GM19193 (cell line): ENCODE results near the gene FRRS1L.

Experiments used
- POLR2A ChIP-seq: IDR thresholded peaks from 4 replicates; pipeline ENCODE4 v1.6.1; 2011; ENCODE audit not compliant: insufficient read depth, insufficient read length; ENCODE audit errors: extremely low read depth

FRRS1L gene

GRCh38 chr9:109166771-109167601 is at the start of gene FRRS1L:
Gene FRRS1L (minus strand): TSS chr9:109167249. CDS start chr9:109167138, 111 bp downstream.
- TF ChIP-seq POLR2A, result no peak

- no peak for TF ChIP-seq POLR2A
Measured at GRCh38 chr9:109214414-109214813, 47.4 kb upstream of the FRRS1L start.

DNA sequence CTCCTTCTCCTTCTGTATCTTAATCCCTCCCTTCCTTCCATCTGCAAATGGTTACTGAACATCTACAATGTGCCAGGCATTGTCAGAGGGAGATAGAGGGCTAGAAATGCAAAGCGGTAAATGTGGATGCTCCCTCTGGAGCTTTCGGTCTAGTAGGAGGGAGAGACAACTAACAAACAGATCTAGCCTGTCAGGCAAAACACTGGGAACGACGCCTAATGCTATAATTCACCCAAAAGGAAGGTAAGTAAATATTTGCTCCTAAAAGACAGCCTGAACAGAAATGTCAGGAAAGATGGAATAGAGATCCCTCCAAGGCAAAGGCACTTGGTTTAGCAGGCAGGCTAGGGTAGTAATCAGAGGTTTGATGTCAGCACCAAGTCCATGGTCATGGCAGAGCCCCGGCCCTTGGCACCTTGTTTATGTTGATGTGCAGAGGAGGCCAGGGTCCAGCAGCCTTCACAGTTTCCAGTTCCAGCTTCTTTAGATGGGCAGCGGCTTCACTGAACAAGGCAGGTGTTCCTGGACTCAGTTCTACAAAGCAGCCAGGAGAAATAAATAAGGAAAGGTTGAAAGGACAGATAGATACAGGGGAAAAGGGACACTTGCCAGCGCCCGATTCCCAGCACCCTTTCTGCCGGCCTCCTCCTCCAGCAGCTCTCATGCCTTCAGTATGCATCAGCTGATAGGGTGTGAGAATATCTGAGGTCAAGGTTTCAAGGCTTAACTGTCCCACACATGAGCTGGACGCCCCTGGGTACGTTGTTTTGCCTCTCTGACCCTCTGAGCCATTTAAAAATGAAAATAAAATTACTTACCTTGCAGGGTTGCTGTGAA is 46.5 kb upstream of the FRRS1L start:
- no peak for TF ChIP-seq POLR2A

DNA sequence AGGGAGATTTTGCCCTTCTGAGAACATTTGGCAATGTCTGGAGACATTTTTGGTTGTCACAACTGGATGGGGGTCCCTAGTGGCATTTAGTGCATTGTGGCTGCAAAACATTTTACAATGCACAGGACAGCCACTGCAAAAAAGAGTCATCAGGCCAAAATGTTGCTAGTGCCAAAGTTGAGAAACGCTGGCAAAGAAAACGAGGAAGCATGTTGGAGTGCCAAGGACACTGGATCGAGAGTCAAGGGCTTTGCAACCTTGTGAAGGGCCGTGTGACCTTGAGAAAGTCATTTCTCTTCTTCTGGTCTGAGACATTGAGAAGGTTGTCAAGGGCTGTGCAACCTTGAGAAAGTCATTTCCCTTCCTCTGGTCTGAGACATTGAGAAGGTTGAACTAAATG is 45.7 kb upstream of the FRRS1L start:
- no peak for TF ChIP-seq POLR2A

DNA sequence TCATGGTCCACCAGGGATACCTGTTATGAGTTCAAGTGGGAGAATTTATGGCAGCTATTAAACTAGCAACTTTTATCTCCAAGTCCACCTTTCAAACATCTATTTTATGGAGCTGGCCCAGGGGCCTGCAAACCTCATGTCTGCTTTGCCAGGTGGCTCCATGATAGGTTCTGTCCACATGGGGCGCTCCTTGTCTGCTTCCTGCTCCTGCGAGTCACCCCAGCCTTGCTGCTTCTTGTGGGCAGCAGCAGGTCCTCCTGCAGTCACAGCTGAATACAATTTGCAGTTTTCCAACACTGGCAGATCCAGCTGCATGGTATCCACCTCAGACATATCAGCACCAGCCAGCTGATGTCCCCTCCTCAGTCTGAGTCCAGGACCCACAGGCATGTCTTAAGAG is 39.6 kb upstream of the FRRS1L start:
- no peak for TF ChIP-seq POLR2A

- no peak for TF ChIP-seq POLR2A
Measured at GRCh38 chr9:109205526-109205925, 38.5 kb upstream of the FRRS1L start.

GRCh38 chr9:109203761-109204360 is 36.8 kb upstream of the FRRS1L start:
- TF ChIP-seq POLR2A, result no peak

GRCh38 chr9:109199676-109200075 is 32.6 kb upstream of the FRRS1L start:
- no peak for TF ChIP-seq POLR2A

GRCh38 chr9:109198736-109199382 is 31.8 kb upstream of the FRRS1L start:
- TF ChIP-seq POLR2A, result no peak

DNA sequence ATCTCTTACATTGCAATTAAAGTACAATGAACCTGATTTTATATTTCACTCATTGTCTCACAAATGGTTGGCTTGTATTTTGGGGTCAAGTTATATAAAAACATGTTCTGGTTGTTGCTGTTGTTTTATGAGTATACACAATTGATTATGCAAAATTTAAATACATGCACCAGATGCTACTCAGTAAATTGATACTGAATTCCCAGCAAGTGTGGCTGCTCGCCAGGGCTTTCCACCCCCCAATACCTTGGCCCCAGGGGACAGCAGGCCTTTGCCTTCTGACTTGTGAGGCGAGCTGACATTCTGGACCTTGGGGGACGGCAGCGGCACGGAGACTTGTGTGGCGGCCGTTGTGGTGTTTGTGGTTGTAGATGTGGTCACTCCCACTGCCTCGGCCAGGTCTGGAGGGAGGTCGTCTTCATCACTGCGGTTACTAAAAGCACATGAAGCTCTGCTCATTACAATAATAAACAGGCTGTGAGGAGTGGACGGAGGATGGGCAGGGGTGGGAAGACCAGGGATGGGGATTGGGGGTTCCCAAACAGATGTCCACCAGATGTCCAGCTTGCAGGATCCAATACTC is 27.0 kb upstream of the FRRS1L start:
- no peak for TF ChIP-seq POLR2A

DNA sequence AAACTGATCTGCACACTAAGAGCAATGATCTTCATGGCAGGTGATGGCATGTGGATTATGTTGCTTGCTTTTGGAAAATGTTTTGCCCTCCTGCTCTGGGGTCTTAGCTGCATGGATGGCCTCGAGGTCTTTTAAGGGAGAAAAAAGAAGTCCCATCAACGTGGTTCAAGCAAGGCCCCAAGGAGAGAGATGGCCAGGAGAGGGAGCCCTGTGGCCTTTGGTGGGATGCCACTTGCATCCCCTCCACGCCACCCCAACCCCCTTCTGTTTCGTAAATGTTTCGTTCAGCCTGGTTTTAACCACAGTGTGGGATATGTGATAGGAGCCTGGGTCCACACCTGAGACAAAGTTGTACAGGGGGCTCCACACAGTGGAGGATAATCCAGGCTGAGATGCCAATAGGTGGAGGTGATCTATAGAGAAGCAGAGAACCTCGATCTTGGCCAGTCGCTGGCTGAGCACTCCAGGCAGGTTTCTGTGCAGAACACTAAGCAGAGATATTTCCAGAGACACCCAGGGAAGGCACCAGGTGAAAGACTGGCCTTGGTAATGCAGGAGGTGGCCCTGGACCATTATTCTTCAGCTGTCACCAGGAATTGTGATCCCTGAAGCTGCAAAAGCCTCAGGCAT is 25.8 kb upstream of the FRRS1L start:
- no peak for TF ChIP-seq POLR2A

- no peak for TF ChIP-seq POLR2A
Measured at GRCh38 chr9:109191746-109192145, 24.7 kb upstream of the FRRS1L start.

- TF ChIP-seq POLR2A, result no peak
Measured at GRCh38 chr9:109190151-109190550, 23.1 kb upstream of the FRRS1L start.
